HCT116 (cell line): Measurements from ENCODE around the gene SLC35F3. TPM values are rescaled to one million over a fixed set of nuclear protein-coding genes. Genes with fewer than 3 reads are reported as not detected.

ENCODE experiments used
- ATAC-seq: fragments of 200-7000 bp; cut with Tn5 transposase; 2 replicates; pipeline ENCODE4 v1.9.1; 2020; ENCODE audit warnings: mild to moderate bottlenecking, moderate library complexity
- BruUV-seq: library from RNA; stranded (reverse); fragments of 400-500 nt; replicated peaks from 2 replicates; lab custom pipeline; 2021; lab: Mats Ljungman, UMichigan
- CTCF ChIA-PET: fragments of 300-600 bp; sonication (Branson Sonifier 250); formaldehyde crosslinking; loops from one replicate; lab custom pipeline; 2021; ENCODE audit warnings: antibody characterized with exemption; lab: Charles Lee
- POLR2A ChIA-PET: fragments of 300-600, 350-600 bp; sonication (Branson Sonifier 250); formaldehyde crosslinking; loops from one replicate; lab custom pipeline; 2021; ENCODE audit warnings: antibody characterized with exemption; lab: Charles Lee
- RAD21 ChIA-PET, 2 experiments: fragments of 300-600 bp; sonication (Branson Sonifier 250); formaldehyde crosslinking; loops; one replicate each; lab custom pipeline; 2023; ENCODE audit warnings: low total read pairs in 2 of 2; ENCODE audit not compliant: uncharacterized antibody in 2 of 2, unreplicated experiment in 2 of 2, low non-redundant PET in 1 of 2; lab: Charles Lee
- DNase-seq: peaks from one replicate; pipeline ENCODE4 v3.0.0-alpha.2; 2010; ENCODE audit warnings: low read depth, low spot score
- H2AFZ ChIP-seq: fragments of 200-600 bp; shearing (Covaris generic), sonication (generic); 2 replicates; pipeline ENCODE4 v1.6.1; 2017; ENCODE audit warnings: low read depth, mixed run types, mixed read lengths, antibody characterized with exemption, low read length; ENCODE audit not compliant: poor library complexity, severe bottlenecking
- H3K27ac ChIP-seq: 2 replicates; pipeline ENCODE4 v1.5.1; 2012; ENCODE audit warnings: low read depth, low read length
- H3K27me3 ChIP-seq: fragments of 200-600 bp; sonication (generic); 2 replicates; pipeline ENCODE4 v1.6.1; 2016; ENCODE audit warnings: mixed run types, low read length, mixed read lengths; ENCODE audit not compliant: insufficient read depth
- H3K36me3 ChIP-seq, 2 experiments: fragments of 200-500 bp in 1 of 2; fragments of 200-600 bp in 1 of 2; sonication (Bioruptor generic) in 1 of 2; sonication (generic) in 1 of 2; 2 replicates each; pipeline versions ENCODE4 v1.5.1 to v1.6.1; 2014 to 2016; ENCODE audit warnings: low read length in 2 of 2, inconsistent platforms in 1 of 2, mixed read lengths in 1 of 2, mixed run types in 1 of 2; ENCODE audit not compliant: insufficient read depth in 2 of 2, control insufficient read depth in 1 of 2
- H3K4me1 ChIP-seq, 2 experiments: fragments of 200-600 bp in 1 of 2; sonication (generic) in 1 of 2; 2 replicates each; pipeline versions ENCODE4 v1.5.1 to v1.6.1; 2012 to 2017; ENCODE audit warnings: low read length in 2 of 2, inconsistent platforms in 1 of 2, mild to moderate bottlenecking in 1 of 2, mixed read lengths in 1 of 2, mixed run types in 1 of 2, moderate library complexity in 1 of 2; ENCODE audit not compliant: insufficient read depth in 2 of 2, control insufficient read depth in 1 of 2
- H3K4me2 ChIP-seq: fragments of 200-600 bp; sonication (generic); 2 replicates; pipeline ENCODE4 v1.6.1; 2017; ENCODE audit warnings: mixed run types, low read length, mixed read lengths
- H3K4me3 ChIP-seq, 2 experiments: fragments of 200-600 bp in 1 of 2; sonication (generic) in 1 of 2; replicated peaks in 1 of 2; 2 replicates each; pipeline ENCODE4 v1.5.1; 2011 to 2016; ENCODE audit warnings: low read length in 2 of 2, control low read depth in 1 of 2, low read depth in 1 of 2, mild to moderate bottlenecking in 1 of 2, mixed read lengths in 1 of 2, mixed run types in 1 of 2
- H3K79me2 ChIP-seq: fragments of 200-600 bp; sonication (generic); 2 replicates; pipeline ENCODE4 v1.6.1; 2017; ENCODE audit warnings: mild to moderate bottlenecking, mixed run types, low read length, moderate library complexity, mixed read lengths; ENCODE audit not compliant: insufficient read depth
- H3K9ac ChIP-seq: fragments of 200-600 bp; sonication (generic); 2 replicates; pipeline ENCODE4 v1.6.1; 2016; ENCODE audit warnings: low read length, mixed read lengths
- H3K9me2 ChIP-seq: fragments of 200-600 bp; sonication (generic), shearing (Covaris generic); 2 replicates; pipeline ENCODE4 v1.6.1; 2017; ENCODE audit warnings: mixed run types, mild to moderate bottlenecking, moderate library complexity; ENCODE audit not compliant: insufficient read depth
- H3K9me3 ChIP-seq, 2 experiments: fragments of 200-500 bp in 1 of 2; fragments of 200-600 bp in 1 of 2; sonication (Bioruptor generic) in 1 of 2; sonication (generic) in 1 of 2; 2 replicates each; pipeline ENCODE4 v1.6.1; 2014 to 2017; ENCODE audit warnings: low read length in 2 of 2, mixed read lengths in 2 of 2, inconsistent platforms in 1 of 2, low read depth in 1 of 2, mild to moderate bottlenecking in 1 of 2, mixed run types in 1 of 2, moderate library complexity in 1 of 2; ENCODE audit not compliant: control insufficient read depth in 1 of 2, insufficient read depth in 1 of 2
- H4K20me1 ChIP-seq: fragments of 200-600 bp; sonication (generic), shearing (Covaris generic); 2 replicates; pipeline ENCODE4 v1.6.1; 2017; ENCODE audit warnings: mixed run types, mild to moderate bottlenecking, moderate library complexity; ENCODE audit not compliant: insufficient read depth
- CBX3 ChIP-seq: IDR thresholded peaks from 2 replicates; pipeline ENCODE4 v1.6.1; 2012; ENCODE audit warnings: low read depth
- CEBPB ChIP-seq: IDR thresholded peaks from 2 replicates; pipeline ENCODE4 v1.6.1; 2012; ENCODE audit warnings: low read depth
- EGR1 ChIP-seq: IDR thresholded peaks from 2 replicates; pipeline ENCODE4 v1.6.1; 2012; ENCODE audit warnings: low read depth
- ELF1 ChIP-seq: IDR thresholded peaks from 2 replicates; pipeline ENCODE4 v1.6.1; 2012; ENCODE audit warnings: low read depth, borderline replicate concordance
- EZH2phosphoT487 ChIP-seq: fragments of 200-600 bp; IDR thresholded peaks from 2 replicates; pipeline ENCODE4 v1.6.1; 2018; ENCODE audit warnings: antibody characterized with exemption, borderline replicate concordance
- MAX ChIP-seq: IDR thresholded peaks from 2 replicates; pipeline ENCODE4 v1.6.1; 2012
- POLR2A ChIP-seq: IDR thresholded peaks from 2 replicates; pipeline ENCODE4 v1.7.0; 2011; ENCODE audit warnings: borderline replicate concordance; ENCODE audit not compliant: insufficient read depth, insufficient read length; ENCODE audit errors: extremely low read depth
- RAD21 ChIP-seq: IDR thresholded peaks from 2 replicates; pipeline ENCODE4 v1.6.1; 2012; ENCODE audit warnings: low read depth, mild to moderate bottlenecking
- TCF7L2 ChIP-seq: IDR thresholded peaks from 2 replicates; pipeline ENCODE4 v1.7.0; 2011; ENCODE audit warnings: borderline replicate concordance, inconsistent platforms; ENCODE audit not compliant: insufficient read depth, insufficient read length; ENCODE audit errors: extremely low read depth
- YY1 ChIP-seq: IDR thresholded peaks from 2 replicates; pipeline ENCODE4 v1.6.1; 2011; ENCODE audit warnings: low read length, low read depth, moderate library complexity, mild to moderate bottlenecking; ENCODE audit not compliant: insufficient replicate concordance; ENCODE audit errors: extremely low read depth
- ZBTB33 ChIP-seq: IDR thresholded peaks from 2 replicates; pipeline ENCODE4 v1.6.1; 2011; ENCODE audit warnings: mild to moderate bottlenecking, low read length, moderate library complexity; ENCODE audit not compliant: insufficient replicate concordance; ENCODE audit errors: extremely low read depth
- ZNF274 ChIP-seq: fragments of 200-500 bp; sonication (Bioruptor generic); IDR thresholded peaks from 2 replicates; pipeline ENCODE4 v1.6.1; 2014; ENCODE audit warnings: mild to moderate bottlenecking, low read depth, low read length, inconsistent platforms
- intact Hi-C: fragments of 100-400 bp; cut with micrococcal nuclease; formaldehyde crosslinking; loops from 2 replicates; pipeline ENCODE4 v1.10.0; 2022
- total RNA-seq: library from RNA; stranded (reverse); gene quantifications from one replicate; pipeline ENCODE4 v1.2.1, GENCODE V29; 2021; ENCODE audit not compliant: unreplicated experiment
- TF ChIP-seq, protein P1 (sequence below): IDR thresholded peaks from 2 replicates; pipeline ENCODE4 v1.6.1; 2012; ENCODE audit warnings: low read depth

Gene SLC35F3
- total RNA-seq, 1 experiment from 2014 or later: 6.4 TPM

DNA sequence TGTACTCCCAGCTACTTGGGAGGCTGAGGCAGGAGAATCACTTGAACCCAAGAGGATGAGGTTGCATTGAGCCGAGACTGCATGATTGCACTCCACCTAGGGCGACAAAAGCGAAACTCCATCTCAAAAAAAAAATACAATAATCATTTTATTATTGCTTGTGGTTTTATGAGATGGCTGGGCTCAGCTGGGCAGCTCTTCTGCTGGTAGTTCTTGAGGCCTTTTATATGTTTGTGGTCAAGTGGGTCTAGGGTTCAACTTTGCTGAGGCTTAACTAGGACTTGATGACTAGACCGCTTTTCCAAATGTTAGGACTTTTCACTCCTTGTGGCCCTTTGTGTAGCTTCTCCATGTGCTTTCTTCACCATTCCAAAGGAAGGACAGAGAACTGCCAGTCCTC lies 53.2 kb downstream of the SLC35F3 start:
- intact Hi-C loops: no loop called here
- no peaks in the 10 kb centered on the region for H3K4me1 ChIP-seq
- no peak overlapping the region for H2AFZ ChIP-seq
- no peak overlapping the region for H3K9ac ChIP-seq
- no peak overlapping the region for H3K4me3 ChIP-seq
- RAD21 ChIA-PET: no interaction called here
- H3K27ac ChIP-seq: no peak overlapping the region
- H3K4me2 ChIP-seq: no peak overlapping the region
- no peak for TF ChIP-seq ZBTB33
- no peak for TF ChIP-seq TCF7L2
- TF ChIP-seq RAD21: no peak
- no peak for TF ChIP-seq EZH2phosphoT487
- no peak for TF ChIP-seq EGR1
- TF ChIP-seq POLR2A: no peak
- no peak for TF ChIP-seq ELF1
- no peak for TF ChIP-seq CBX3
- no peak for TF ChIP-seq ZNF274
- no peak for TF ChIP-seq MAX
- TF ChIP-seq, protein P1, sequence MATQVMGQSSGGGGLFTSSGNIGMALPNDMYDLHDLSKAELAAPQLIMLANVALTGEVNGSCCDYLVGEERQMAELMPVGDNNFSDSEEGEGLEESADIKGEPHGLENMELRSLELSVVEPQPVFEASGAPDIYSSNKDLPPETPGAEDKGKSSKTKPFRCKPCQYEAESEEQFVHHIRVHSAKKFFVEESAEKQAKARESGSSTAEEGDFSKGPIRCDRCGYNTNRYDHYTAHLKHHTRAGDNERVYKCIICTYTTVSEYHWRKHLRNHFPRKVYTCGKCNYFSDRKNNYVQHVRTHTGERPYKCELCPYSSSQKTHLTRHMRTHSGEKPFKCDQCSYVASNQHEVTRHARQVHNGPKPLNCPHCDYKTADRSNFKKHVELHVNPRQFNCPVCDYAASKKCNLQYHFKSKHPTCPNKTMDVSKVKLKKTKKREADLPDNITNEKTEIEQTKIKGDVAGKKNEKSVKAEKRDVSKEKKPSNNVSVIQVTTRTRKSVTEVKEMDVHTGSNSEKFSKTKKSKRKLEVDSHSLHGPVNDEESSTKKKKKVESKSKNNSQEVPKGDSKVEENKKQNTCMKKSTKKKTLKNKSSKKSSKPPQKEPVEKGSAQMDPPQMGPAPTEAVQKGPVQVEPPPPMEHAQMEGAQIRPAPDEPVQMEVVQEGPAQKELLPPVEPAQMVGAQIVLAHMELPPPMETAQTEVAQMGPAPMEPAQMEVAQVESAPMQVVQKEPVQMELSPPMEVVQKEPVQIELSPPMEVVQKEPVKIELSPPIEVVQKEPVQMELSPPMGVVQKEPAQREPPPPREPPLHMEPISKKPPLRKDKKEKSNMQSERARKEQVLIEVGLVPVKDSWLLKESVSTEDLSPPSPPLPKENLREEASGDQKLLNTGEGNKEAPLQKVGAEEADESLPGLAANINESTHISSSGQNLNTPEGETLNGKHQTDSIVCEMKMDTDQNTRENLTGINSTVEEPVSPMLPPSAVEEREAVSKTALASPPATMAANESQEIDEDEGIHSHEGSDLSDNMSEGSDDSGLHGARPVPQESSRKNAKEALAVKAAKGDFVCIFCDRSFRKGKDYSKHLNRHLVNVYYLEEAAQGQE: no peak
- no peak for TF ChIP-seq CEBPB
- no peak for TF ChIP-seq YY1
- TF ChIP-seq, all 23 proteins: peak for 0
- ChIA-PET POLR2A (no interaction called here), CTCF (no interaction called here)
- no TSS peak for BruUV-seq
- ATAC-seq: no peak
- Histone ChIP-seq H4K20me1 (no peaks in the 10 kb centered on the region), H3K79me2 (peaks cover 15% of the 10 kb centered on the region; the same call in 1 of the 2 replicates), H3K9me3 (no peaks in the 10 kb centered on the region), H3K9me2 (no peaks in the 10 kb centered on the region), H3K27me3 (no peaks in the 10 kb centered on the region), H3K36me3 (no peaks in the 10 kb centered on the region)
- DNase-seq: no peak
